DND-41 (cell line): ENCODE data around the gene CCDC201.

Experiments used
- EZH2 ChIP-seq: IDR thresholded peaks from 3 replicates; pipeline ENCODE4 v1.6.1; 2012; ENCODE audit warnings: borderline replicate concordance, low read depth, mild to moderate bottlenecking, moderate library complexity, low read length, inconsistent platforms; ENCODE audit not compliant: severe bottlenecking
- TF ChIP-seq, protein P1 (sequence below): IDR thresholded peaks from 2 replicates; pipeline ENCODE4 v1.5.1; 2012; ENCODE audit warnings: borderline replicate concordance, low read length, moderate library complexity, mild to moderate bottlenecking; ENCODE audit not compliant: poor library complexity, severe bottlenecking; ENCODE audit errors: extremely low read depth

DNA sequence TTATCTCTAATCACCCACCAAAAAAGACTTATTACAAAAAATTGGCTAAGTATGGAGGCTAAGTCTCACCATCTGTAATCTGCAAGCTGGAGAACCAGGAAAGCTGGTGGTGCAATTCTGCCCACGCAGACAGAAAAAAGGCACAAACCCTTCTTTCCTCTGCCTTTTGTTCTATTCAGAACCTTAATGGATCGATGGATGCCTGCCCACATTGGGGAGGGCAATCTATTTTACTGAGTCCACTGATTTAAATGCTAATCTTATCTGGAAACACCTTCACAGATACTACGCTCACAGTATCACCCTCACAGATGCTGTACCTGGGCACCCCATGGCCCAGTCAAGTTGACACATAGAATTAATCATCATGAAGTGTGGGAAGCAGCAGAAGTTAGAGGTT is 38.0 kb upstream of the CCDC201 start:
- TF ChIP-seq, protein P1, sequence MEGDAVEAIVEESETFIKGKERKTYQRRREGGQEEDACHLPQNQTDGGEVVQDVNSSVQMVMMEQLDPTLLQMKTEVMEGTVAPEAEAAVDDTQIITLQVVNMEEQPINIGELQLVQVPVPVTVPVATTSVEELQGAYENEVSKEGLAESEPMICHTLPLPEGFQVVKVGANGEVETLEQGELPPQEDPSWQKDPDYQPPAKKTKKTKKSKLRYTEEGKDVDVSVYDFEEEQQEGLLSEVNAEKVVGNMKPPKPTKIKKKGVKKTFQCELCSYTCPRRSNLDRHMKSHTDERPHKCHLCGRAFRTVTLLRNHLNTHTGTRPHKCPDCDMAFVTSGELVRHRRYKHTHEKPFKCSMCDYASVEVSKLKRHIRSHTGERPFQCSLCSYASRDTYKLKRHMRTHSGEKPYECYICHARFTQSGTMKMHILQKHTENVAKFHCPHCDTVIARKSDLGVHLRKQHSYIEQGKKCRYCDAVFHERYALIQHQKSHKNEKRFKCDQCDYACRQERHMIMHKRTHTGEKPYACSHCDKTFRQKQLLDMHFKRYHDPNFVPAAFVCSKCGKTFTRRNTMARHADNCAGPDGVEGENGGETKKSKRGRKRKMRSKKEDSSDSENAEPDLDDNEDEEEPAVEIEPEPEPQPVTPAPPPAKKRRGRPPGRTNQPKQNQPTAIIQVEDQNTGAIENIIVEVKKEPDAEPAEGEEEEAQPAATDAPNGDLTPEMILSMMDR, result no peak
- TF ChIP-seq EZH2, result no peak
